OCI-LY1 (cell line): Measurements from ENCODE around the gene RBMS3.

ENCODE experiments used
- H2AFZ ChIP-seq: fragments of 200-600 bp; sonication (generic), shearing (Covaris generic); 2 replicates; pipeline ENCODE4 v1.6.0; 2014; ENCODE audit warnings: antibody characterized with exemption, mild to moderate bottlenecking, low read length
- H3F3A ChIP-seq: fragments of 200-600 bp; sonication (generic), shearing (Covaris generic); 2 replicates; pipeline ENCODE4 v1.6.0; 2014; ENCODE audit warnings: mild to moderate bottlenecking, antibody characterized with exemption, low read length, moderate library complexity; ENCODE audit not compliant: insufficient read depth
- H3K27ac ChIP-seq: fragments of 200-600 bp; sonication (generic); 2 replicates; pipeline ENCODE4 v1.5.1; 2014; ENCODE audit warnings: low read length, mixed run types, mild to moderate bottlenecking, low read depth; ENCODE audit not compliant: poor library complexity, severe bottlenecking
- H3K27me3 ChIP-seq: fragments of 200-600 bp; sonication (generic); 2 replicates; pipeline ENCODE4 v1.6.0; 2014; ENCODE audit warnings: antibody characterized with exemption, mild to moderate bottlenecking, low read length, moderate library complexity; ENCODE audit not compliant: insufficient read depth
- H3K36me3 ChIP-seq: fragments of 200-600 bp; sonication (generic); 2 replicates; pipeline ENCODE4 v1.6.1; 2014; ENCODE audit warnings: mild to moderate bottlenecking, antibody characterized with exemption, low read length, moderate library complexity, mixed read lengths; ENCODE audit not compliant: insufficient read depth
- H3K4me1 ChIP-seq: fragments of 200-600 bp; sonication (generic); 2 replicates; pipeline ENCODE4 v1.5.1; 2014; ENCODE audit warnings: mild to moderate bottlenecking, low read length, moderate library complexity; ENCODE audit not compliant: insufficient read depth, severe bottlenecking
- H3K4me2 ChIP-seq: fragments of 200-600 bp; sonication (generic), shearing (Covaris generic); 2 replicates; pipeline ENCODE4 v1.6.1; 2014; ENCODE audit warnings: low read length
- H3K4me3 ChIP-seq: fragments of 200-600 bp; sonication (generic); 2 replicates; pipeline ENCODE4 v1.5.1; 2014; ENCODE audit warnings: low read length, low read depth, mild to moderate bottlenecking, mixed read lengths; ENCODE audit not compliant: poor library complexity, severe bottlenecking
- H3K79me2 ChIP-seq: fragments of 200-600 bp; shearing (Covaris generic); 2 replicates; pipeline ENCODE4 v1.6.1; 2016; ENCODE audit warnings: mixed run types, low read length, mixed read lengths; ENCODE audit not compliant: insufficient read depth
- H3K9ac ChIP-seq: fragments of 200-600 bp; sonication (generic), shearing (Covaris generic); 2 replicates; pipeline ENCODE4 v1.6.1; 2014; ENCODE audit warnings: mild to moderate bottlenecking, low read length, mixed read lengths
- H3K9me2 ChIP-seq: fragments of 200-600 bp; sonication (generic), shearing (Covaris generic); 2 replicates; pipeline ENCODE4 v1.6.1; 2014; ENCODE audit warnings: low read depth, mild to moderate bottlenecking, low read length, mixed read lengths
- H3K9me3 ChIP-seq: fragments of 200-600 bp; shearing (Covaris generic); 2 replicates; pipeline ENCODE4 v1.6.1; 2014; ENCODE audit warnings: low read length, mixed read lengths
- H4K20me1 ChIP-seq: fragments of 200-600 bp; sonication (generic), shearing (Covaris generic); 2 replicates; pipeline ENCODE4 v1.6.0; 2016; ENCODE audit warnings: mild to moderate bottlenecking, low read length; ENCODE audit not compliant: insufficient read depth
- CTCF ChIP-seq: fragments of 200-600 bp; sonication (generic), shearing (Covaris generic); IDR thresholded peaks from 2 replicates; pipeline ENCODE4 v1.5.1; 2017; ENCODE audit warnings: mild to moderate bottlenecking, antibody characterized with exemption, low read length, moderate library complexity, mixed read lengths
- EZH2 ChIP-seq: fragments of 200-600 bp; sonication (generic), shearing (Covaris generic); IDR thresholded peaks from 2 replicates; pipeline ENCODE4 v1.8.0; 2017; ENCODE audit warnings: borderline replicate concordance, mixed run types, mild to moderate bottlenecking, antibody characterized with exemption, low read length, moderate library complexity, mixed read lengths

The RBMS3 gene

GRCh38 chr3:29826712-29827111, 545.8 kb downstream of the RBMS3 start:
- no peak overlapping the region for H3K4me2 ChIP-seq
- H2AFZ ChIP-seq, result no peak overlapping the region
- H3K27ac ChIP-seq, result no peak overlapping the region
- peaks cover 11% of the 10 kb centered on the region for H3K4me1 ChIP-seq
- H3K79me2 ChIP-seq, result no peaks in the 10 kb centered on the region
- no peaks in the 10 kb centered on the region for H3K36me3 ChIP-seq
- no peak overlapping the region for H3K9ac ChIP-seq
- no peaks in the 10 kb centered on the region for H3K27me3 ChIP-seq
- no peaks in the 10 kb centered on the region for H3F3A ChIP-seq
- H4K20me1 ChIP-seq, result no peaks in the 10 kb centered on the region
- H3K4me3 ChIP-seq, result no peak overlapping the region
- no peaks in the 10 kb centered on the region for H3K9me3 ChIP-seq
- TF ChIP-seq EZH2 (no peak), CTCF (no peak)
- no peaks in the 10 kb centered on the region for H3K9me2 ChIP-seq

- no peak for TF ChIP-seq EZH2
- TF ChIP-seq CTCF, result no peak
- no peaks in the 10 kb centered on the region for H3K36me3 ChIP-seq
- H3K79me2 ChIP-seq, result no peaks in the 10 kb centered on the region
- peaks cover 8% of the 10 kb centered on the region for H3K4me1 ChIP-seq
- H3K9me3 ChIP-seq, result no peaks in the 10 kb centered on the region
- H3K9me2 ChIP-seq, result no peaks in the 10 kb centered on the region
- H3K4me2 ChIP-seq, result no peak overlapping the region
- no peak overlapping the region for H3K27ac ChIP-seq
- H3F3A ChIP-seq, result no peaks in the 10 kb centered on the region
- H3K9ac ChIP-seq, result no peak overlapping the region
- H3K27me3 ChIP-seq, result no peaks in the 10 kb centered on the region
- H4K20me1 ChIP-seq, result no peaks in the 10 kb centered on the region
- no peak overlapping the region for H3K4me3 ChIP-seq
- no peak overlapping the region for H2AFZ ChIP-seq
Measured at GRCh38 chr3:29827756-29828155, 546.9 kb downstream of the RBMS3 start.

- no peaks in the 10 kb centered on the region for H3F3A ChIP-seq
- no peaks in the 10 kb centered on the region for H3K9me2 ChIP-seq
- no peak overlapping the region for H3K4me2 ChIP-seq
- no peaks in the 10 kb centered on the region for H3K79me2 ChIP-seq
- H3K9ac ChIP-seq, result no peak overlapping the region
- H3K36me3 ChIP-seq, result no peaks in the 10 kb centered on the region
- H3K27ac ChIP-seq, result no peak overlapping the region
- TF ChIP-seq CTCF (no peak), EZH2 (no peak)
- no peak overlapping the region for H3K4me3 ChIP-seq
- no peaks in the 10 kb centered on the region for H3K9me3 ChIP-seq
- H2AFZ ChIP-seq, result no peak overlapping the region
- peaks cover 8% of the 10 kb centered on the region for H3K4me1 ChIP-seq
- no peaks in the 10 kb centered on the region for H4K20me1 ChIP-seq
- H3K27me3 ChIP-seq, result no peaks in the 10 kb centered on the region
Measured at GRCh38 chr3:29829340-29829739, 548.5 kb downstream of the RBMS3 start.
